SH-SY5Y (cell line): Measurements from ENCODE around the gene IL24.

Source experiments
- GATA2 ChIP-seq: IDR thresholded peaks from 2 replicates; pipeline ENCODE4 v1.6.1; 2011; ENCODE audit warnings: mild to moderate bottlenecking, low read depth, low read length
- GATA3 ChIP-seq: IDR thresholded peaks from 2 replicates; pipeline ENCODE4 v1.6.1; 2011; ENCODE audit warnings: low read depth, mild to moderate bottlenecking, low read length, moderate library complexity

DNA sequence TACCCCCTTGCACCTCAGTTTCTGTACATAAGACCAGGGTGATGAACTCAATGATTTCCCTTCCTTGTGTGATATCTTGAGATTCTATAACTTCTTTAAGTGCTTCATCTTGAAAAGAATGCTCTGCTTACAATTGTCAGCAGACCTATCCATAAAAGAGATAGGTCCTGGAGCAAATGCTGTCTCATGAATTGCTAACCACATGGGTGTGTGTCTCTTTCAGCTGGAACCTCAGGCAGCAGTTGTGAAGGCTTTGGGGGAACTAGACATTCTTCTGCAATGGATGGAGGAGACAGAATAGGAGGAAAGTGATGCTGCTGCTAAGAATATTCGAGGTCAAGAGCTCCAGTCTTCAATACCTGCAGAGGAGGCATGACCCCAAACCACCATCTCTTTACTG lies 29.0 kb upstream of the IL24 start:
- TF ChIP-seq GATA2 (no peak), GATA3 (no peak)
